GM12878 (cell line): Measurements from ENCODE around the gene CFDP1. TPM values are rescaled to one million over a fixed set of nuclear protein-coding genes. Genes with fewer than 3 reads are reported as not detected.

ENCODE experiments used
- ATAC-seq: fragments of 200-7000 bp; cut with Tn5 transposase; 3 replicates; pipeline ENCODE4 v1.9.1; 2020; ENCODE audit warnings: mild to moderate bottlenecking, moderate library complexity
- BruUV-seq: library from RNA; stranded (reverse); fragments of 400-500 nt; replicated peaks from 2 replicates; lab custom pipeline; 2021; lab: Mats Ljungman, UMichigan
- CTCF ChIA-PET: fragments of 300-600 bp; sonication (Branson Sonifier 250); formaldehyde crosslinking; extraction: SDS; loops from one replicate; lab custom pipeline; 2021; ENCODE audit warnings: inconsistent platforms; lab: Yijun Ruan, JAX
- POLR2A ChIA-PET: fragments of 350-600 bp; formaldehyde crosslinking; extraction: SDS; loops from one replicate; lab custom pipeline; 2021; ENCODE audit warnings: inconsistent platforms; lab: Charles Lee
- RAD21 ChIA-PET: fragments of 300-600 bp; sonication (Branson Sonifier 250); formaldehyde crosslinking; loops from one replicate; lab custom pipeline; 2023; ENCODE audit warnings: antibody characterized with exemption; ENCODE audit not compliant: unreplicated experiment; lab: Charles Lee
- SMC1A ChIA-PET: fragments of 300-600 bp; sonication (Branson Sonifier 250); formaldehyde crosslinking; loops from one replicate; lab custom pipeline; 2023; ENCODE audit not compliant: unreplicated experiment, uncharacterized antibody; lab: Charles Lee
- DNase-seq: peaks from one replicate; pipeline ENCODE4 v3.0.0-alpha.2; 2011; ENCODE audit warnings: low read depth, low spot score
- FAIRE-seq: peaks from 3 replicates; lab custom pipeline; 2011; peaks lifted over from hg19 to GRCh38; lab: Jason Lieb, UNC
- H2AFZ ChIP-seq: 2 replicates; pipeline ENCODE4 v1.6.0; 2011; ENCODE audit warnings: low read depth, low read length, control low read depth; ENCODE audit not compliant: control insufficient read depth
- H3K27ac ChIP-seq: 2 replicates; pipeline ENCODE4 v1.5.1; 2011; ENCODE audit warnings: control low read depth; ENCODE audit not compliant: control insufficient read depth, insufficient read depth
- H3K27me3 ChIP-seq, 2 experiments: replicated peaks in 1 of 2; 2 replicates each; pipeline versions ENCODE4 v1.6.0 to v1.6.1; 2011; ENCODE audit warnings: low read length in 1 of 2; ENCODE audit not compliant: control insufficient read depth in 2 of 2, insufficient read depth in 2 of 2
- H3K36me3 ChIP-seq, 2 experiments: 2 replicates each; pipeline ENCODE4 v1.5.1; 2011; ENCODE audit warnings: low read length in 1 of 2; ENCODE audit not compliant: control insufficient read depth in 2 of 2, insufficient read depth in 2 of 2
- H3K4me1 ChIP-seq: 2 replicates; pipeline ENCODE4 v1.6.1; 2011; ENCODE audit warnings: mild to moderate bottlenecking, low read length, moderate library complexity, mixed read lengths; ENCODE audit not compliant: control insufficient read depth, insufficient read depth
- H3K4me2 ChIP-seq: 2 replicates; pipeline ENCODE4 v1.6.0; 2011; ENCODE audit warnings: control low read depth; ENCODE audit not compliant: control insufficient read depth, insufficient read depth
- H3K4me3 ChIP-seq: fragments of 200-600 bp; sonication (generic); 2 replicates; pipeline ENCODE4 v1.5.1; 2016
- H3K79me2 ChIP-seq: 2 replicates; pipeline ENCODE4 v1.6.0; 2011; ENCODE audit warnings: low read length; ENCODE audit not compliant: control insufficient read depth, insufficient read depth
- H3K9ac ChIP-seq: 2 replicates; pipeline ENCODE4 v1.8.0; 2011; ENCODE audit warnings: low read length, control low read depth, mixed read lengths; ENCODE audit not compliant: control insufficient read depth, insufficient read depth
- H3K9me3 ChIP-seq: replicated peaks from 3 replicates; pipeline ENCODE4 v1.5.1; 2011; ENCODE audit warnings: mild to moderate bottlenecking, low read length; ENCODE audit not compliant: control insufficient read depth, insufficient read depth
- H4K20me1 ChIP-seq: 2 replicates; pipeline ENCODE4 v1.6.0; 2011; ENCODE audit not compliant: control insufficient read depth, insufficient read depth
- BRCA1 ChIP-seq: IDR thresholded peaks from 2 replicates; pipeline ENCODE4 v1.6.1; 2011; ENCODE audit warnings: low read depth, low read length, improper control_type of control experiment
- CBX3 ChIP-seq: fragments of 200-600 bp; sonication (generic); IDR thresholded peaks from 2 replicates; pipeline ENCODE4 v1.6.1; 2016; ENCODE audit warnings: low read depth, borderline replicate concordance
- CBX5 ChIP-seq: sonication (generic); IDR thresholded peaks from 2 replicates; pipeline ENCODE4 v1.6.1; 2016; ENCODE audit warnings: low read depth, moderate library complexity, mild to moderate bottlenecking, inconsistent platforms
- CHD2 ChIP-seq: IDR thresholded peaks from 2 replicates; pipeline ENCODE4 v1.6.1; 2011; ENCODE audit warnings: low read depth, low read length, improper control_type of control experiment, borderline replicate concordance
- FOXM1 ChIP-seq: IDR thresholded peaks from 2 replicates; pipeline ENCODE4 v1.6.1; 2012; ENCODE audit warnings: low read depth, mild to moderate bottlenecking, inconsistent platforms, low read length, moderate library complexity
- NFIC ChIP-seq: IDR thresholded peaks from 2 replicates; pipeline ENCODE4 v1.6.1; 2012; ENCODE audit warnings: low read depth, mild to moderate bottlenecking, inconsistent platforms, low read length, moderate library complexity
- NFXL1 ChIP-seq: fragments of 450-650 bp; IDR thresholded peaks from 2 replicates; pipeline ENCODE4 v1.6.1; 2017; ENCODE audit warnings: antibody characterized with exemption, mild to moderate bottlenecking, borderline replicate concordance
- NR2C1 ChIP-seq: fragments of 450-650 bp; IDR thresholded peaks from 2 replicates; pipeline ENCODE4 v1.6.1; 2017; ENCODE audit warnings: antibody characterized with exemption, mild to moderate bottlenecking, moderate library complexity
- RAD51 ChIP-seq: fragments of 450-650 bp; IDR thresholded peaks from 2 replicates; pipeline ENCODE4 v1.6.1; 2016; ENCODE audit warnings: moderate library complexity, mild to moderate bottlenecking, inconsistent platforms
- SPI1 ChIP-seq: IDR thresholded peaks from 2 replicates; pipeline ENCODE4 v1.6.1; 2011; ENCODE audit warnings: low read depth, mild to moderate bottlenecking, low read length, moderate library complexity, borderline replicate concordance; ENCODE audit not compliant: insufficient read depth
- TAF1 ChIP-seq: IDR thresholded peaks from 2 replicates; pipeline ENCODE4 v1.6.1; 2011; ENCODE audit warnings: mild to moderate bottlenecking, low read depth, low read length, borderline replicate concordance
- ZNF384 ChIP-seq: IDR thresholded peaks from 2 replicates; pipeline ENCODE4 v1.6.1; 2012; ENCODE audit warnings: low read depth, mild to moderate bottlenecking, low read length, improper control_type of control experiment, borderline replicate concordance
- WGBS: methylation state at CpG from one replicate; pipeline ENCODE4 v1.1.6; 2016; ENCODE audit warnings: low lambda C conversion rate; ENCODE audit not compliant: insufficient replicate concordance, insufficient coverage; ENCODE audit errors: missing lambda C conversion rate; 5-methylcytosine and 5-hydroxymethylcytosine counted together
- in situ Hi-C: fragments of 300-500 bp; cut with MboI; formaldehyde crosslinking; loops from 9 replicates; pipeline ENCODE4 v1.14.3; 2018; ENCODE audit warnings: mixed read lengths
- intact Hi-C: fragments of 100-400 bp; cut with micrococcal nuclease; formaldehyde crosslinking; loops from one replicate; pipeline ENCODE4 v1.14.2; 2022; ENCODE audit not compliant: unreplicated experiment
- polyA plus RNA-seq, 11 experiments: library from polyadenylated mRNA; depleted of rRNA in 4 of 11; unstranded in 6 of 11; stranded (reverse) in 5 of 11; fragments of >200 nt; fragmentation: Nextera tagmentation in 4 of 11; fragmentation: Illumina TruSeq in 1 of 11; extraction: Ambion mirVana in 4 of 11; extraction: Trizol in 1 of 11; gene quantifications; 1 replicate in 1 of 11; 2 replicates in 10 of 11; pipeline versions ENCODE4 v1.2.1 to v1.2.3, GENCODE V29; 2011 to 2016; ENCODE audit warnings: inconsistent platforms in 2 of 11, missing spikeins in 2 of 11, low read depth in 1 of 11
- total RNA-seq, 4 experiments: library from RNA; depleted of rRNA in 3 of 4; stranded (reverse); fragments of >200 nt in 3 of 4; fragmentation: Illumina TruSeq in 1 of 4; extraction: Trizol in 1 of 4; gene quantifications; 2 replicates each; pipeline versions ENCODE4 v1.2.1 to v1.2.3, GENCODE V29; 2013 to 2021
- TF ChIP-seq, protein P1 (sequence below): fragments of 450-650 bp; IDR thresholded peaks from 2 replicates; pipeline ENCODE4 v1.6.1; 2016; ENCODE audit warnings: mild to moderate bottlenecking
- TF ChIP-seq, protein P2 (sequence below): IDR thresholded peaks from 2 replicates; pipeline ENCODE4 v1.6.1; 2011; ENCODE audit warnings: borderline replicate concordance, low read depth, mild to moderate bottlenecking, moderate library complexity, low read length; ENCODE audit not compliant: insufficient read depth, poor library complexity, severe bottlenecking

Gene CFDP1
- total and polyA plus RNA-seq, 10 of the 15 experiments (the other 5 are each of a cell fraction or from before 2014, with no cell fraction given), result 22.3 to 64.8 (median 36.7) TPM

DNA sequence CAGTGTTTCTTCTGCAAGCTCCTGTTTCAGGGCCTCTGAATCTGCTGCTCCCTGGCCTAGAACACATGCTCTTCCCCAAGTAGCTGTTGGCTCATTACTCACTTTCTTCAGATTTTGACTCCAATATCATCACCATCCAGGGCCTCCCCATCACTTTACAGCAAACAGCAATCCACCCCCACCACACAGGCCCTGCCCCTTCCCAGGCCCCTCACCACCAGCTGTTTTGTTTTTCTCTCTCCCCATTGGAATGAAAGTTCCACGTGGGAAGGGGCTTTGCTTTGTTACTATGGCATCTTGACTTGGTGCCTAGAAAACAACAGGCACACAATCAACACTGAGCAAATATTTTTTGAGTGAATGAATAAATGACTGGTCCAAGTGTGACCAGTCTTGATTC lies 27.1 kb upstream of the CFDP1 start:
- Histone ChIP-seq H3K9ac (no peak overlapping the region), H3K4me2 (no peak overlapping the region), H3K4me1 (peaks cover 6% of the 10 kb centered on the region), H3K79me2 (peaks cover 60% of the 10 kb centered on the region), H3K36me3 (peaks cover 0 to 2% of the 10 kb centered on the region in 2 experiments; a peak in 2 of 4 replicates), H2AFZ (no peak overlapping the region), H3K27me3 (no peaks in the 10 kb centered on the region), H3K4me3 (no peak overlapping the region), H3K27ac (no peak overlapping the region)
- ATAC-seq (no peak), DNase-seq (no peak)
- ChIA-PET RAD21 (no interaction called here), POLR2A (no interaction called here), SMC1A (interaction anchor here (0.8 to 0.9 kb wide), 2 partner anchors 27 to 33 kb away, joined by 3 to 5 read pairs; partner anchors contain the start of gene CFDP1), CTCF (no interaction called here)
- intact Hi-C loops, result loop anchor here (5.0 kb wide), 2 partner anchors 38 to 92 kb away; no protein-coding TSS in a partner anchor
- 100% methylated on average over 1 of the region's 1 CpG for WGBS
- no TSS peak for BruUV-seq
- TF ChIP-seq BRCA1 (no peak), ZNF384 (no peak), CBX5 (no peak)
- TF ChIP-seq, all 136 proteins: peak for 0
- in situ Hi-C loops, result loop anchor here (10.0 to 25.0 kb wide), 2 partner anchors 164 to 1727 kb away; partner anchors contain the start of genes ADAT1, MON1B and SYCE1L
- Histone ChIP-seq H4K20me1 (no peaks in the 10 kb centered on the region), H3K9me3 (no peaks in the 10 kb centered on the region)
- FAIRE-seq, result no peak

DNA sequence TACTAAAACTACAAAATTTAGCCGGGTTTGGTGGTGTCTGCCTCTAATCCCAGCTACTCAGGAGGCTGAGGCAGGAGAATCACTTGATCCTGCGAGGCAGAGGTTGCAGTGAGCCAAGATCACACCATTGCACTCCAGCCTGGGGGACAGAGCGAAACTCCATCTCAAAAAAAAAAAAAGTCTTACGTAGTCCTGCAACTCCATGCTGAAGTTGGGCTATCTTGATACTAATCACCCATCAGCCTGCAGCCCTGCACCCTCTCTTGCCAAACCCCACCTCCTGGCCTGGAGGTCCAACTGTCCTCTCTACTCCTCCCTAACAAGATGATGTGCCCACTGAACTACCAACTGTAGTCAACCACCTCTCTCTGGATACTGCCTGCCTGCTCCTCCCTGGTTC lies 26.4 kb upstream of the CFDP1 start:
- Histone ChIP-seq H3K27ac (no peak overlapping the region), H3K9ac (no peak overlapping the region), H3K36me3 (peaks cover 0 to 2% of the 10 kb centered on the region in 2 experiments; a peak in 2 of 4 replicates), H3K79me2 (peaks cover 60% of the 10 kb centered on the region), H3K4me1 (peaks cover 6% of the 10 kb centered on the region), H4K20me1 (no peaks in the 10 kb centered on the region), H3K4me3 (no peak overlapping the region), H3K4me2 (no peak overlapping the region), H3K27me3 (no peaks in the 10 kb centered on the region), H3K9me3 (no peaks in the 10 kb centered on the region), H2AFZ (no peak overlapping the region)
- FAIRE-seq (no peak), ATAC-seq (no peak), DNase-seq (no peak)
- ChIA-PET POLR2A (no interaction called here), SMC1A (interaction anchor here (0.8 to 0.9 kb wide), 2 partner anchors 26 to 32 kb away, joined by 3 to 5 read pairs; partner anchors contain the start of gene CFDP1), CTCF (no interaction called here), RAD21 (no interaction called here)
- 91% methylated on average over 4 of the region's 4 CpGs for WGBS
- in situ Hi-C loops (loop anchor here (5.0 to 25.0 kb wide), 3 partner anchors 48 to 1728 kb away; partner anchors contain the start of genes ADAT1, MON1B and SYCE1L), intact Hi-C loops (loop anchor here (5.0 kb wide), 2 partner anchors 37 to 93 kb away; no protein-coding TSS in a partner anchor)
- BruUV-seq, result no TSS peak
- no peak for TF ChIP-seq NR2C1
- TF ChIP-seq, protein P1, sequence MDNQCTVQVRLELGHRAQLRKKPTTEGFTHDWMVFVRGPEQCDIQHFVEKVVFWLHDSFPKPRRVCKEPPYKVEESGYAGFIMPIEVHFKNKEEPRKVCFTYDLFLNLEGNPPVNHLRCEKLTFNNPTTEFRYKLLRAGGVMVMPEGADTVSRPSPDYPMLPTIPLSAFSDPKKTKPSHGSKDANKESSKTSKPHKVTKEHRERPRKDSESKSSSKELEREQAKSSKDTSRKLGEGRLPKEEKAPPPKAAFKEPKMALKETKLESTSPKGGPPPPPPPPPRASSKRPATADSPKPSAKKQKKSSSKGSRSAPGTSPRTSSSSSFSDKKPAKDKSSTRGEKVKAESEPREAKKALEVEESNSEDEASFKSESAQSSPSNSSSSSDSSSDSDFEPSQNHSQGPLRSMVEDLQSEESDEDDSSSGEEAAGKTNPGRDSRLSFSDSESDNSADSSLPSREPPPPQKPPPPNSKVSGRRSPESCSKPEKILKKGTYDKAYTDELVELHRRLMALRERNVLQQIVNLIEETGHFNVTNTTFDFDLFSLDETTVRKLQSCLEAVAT, result no peak
- TF ChIP-seq, protein P2, sequence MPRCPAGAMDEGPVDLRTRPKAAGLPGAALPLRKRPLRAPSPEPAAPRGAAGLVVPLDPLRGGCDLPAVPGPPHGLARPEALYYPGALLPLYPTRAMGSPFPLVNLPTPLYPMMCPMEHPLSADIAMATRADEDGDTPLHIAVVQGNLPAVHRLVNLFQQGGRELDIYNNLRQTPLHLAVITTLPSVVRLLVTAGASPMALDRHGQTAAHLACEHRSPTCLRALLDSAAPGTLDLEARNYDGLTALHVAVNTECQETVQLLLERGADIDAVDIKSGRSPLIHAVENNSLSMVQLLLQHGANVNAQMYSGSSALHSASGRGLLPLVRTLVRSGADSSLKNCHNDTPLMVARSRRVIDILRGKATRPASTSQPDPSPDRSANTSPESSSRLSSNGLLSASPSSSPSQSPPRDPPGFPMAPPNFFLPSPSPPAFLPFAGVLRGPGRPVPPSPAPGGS, result no peak
- no peak for TF ChIP-seq FOXM1
- no peak for TF ChIP-seq NFXL1
- no peak for TF ChIP-seq SPI1
- no peak for TF ChIP-seq NFIC
- TF ChIP-seq CBX3, result no peak
- no peak for TF ChIP-seq RAD51
- TF ChIP-seq CHD2, result no peak
- TF ChIP-seq TAF1, result no peak
